ENCODE measurements around the gene MAPK8.

Gene MAPK8

GRCh38 chr10:48429309-48429708 is 122.8 kb downstream of the MAPK8 start:
- Histone ChIP-seq H3K4me3 (ENCODE audit: low read depth, low read length) (no peak overlapping the region), H3K4me2 (ENCODE audit: low read length) (no peak overlapping the region), H3K4me1 (no peaks in the 10 kb centered on the region), H3K79me2 (no peaks in the 10 kb centered on the region), H3K27ac (no peak overlapping the region), H3K9ac (no peak overlapping the region), H3K27me3 (ENCODE audit: control insufficient read depth, insufficient read depth, low read length) (no peaks in the 10 kb centered on the region), H3K36me3 (ENCODE audit: control insufficient read depth, insufficient read depth, low read length) (no peaks in the 10 kb centered on the region), H2AFZ (no peak overlapping the region), H3K9me3 (ENCODE audit: control insufficient read depth, low read length) (no peaks in the 10 kb centered on the region)
- no peak for TF ChIP-seq CTCF (IDR thresholded peaks at IDR 0.05)

GRCh38 chr10:48430402-48430993 is 124.0 kb downstream of the MAPK8 start:
- Histone ChIP-seq H3K27ac (no peak overlapping the region), H3K27me3 (ENCODE audit: control insufficient read depth, insufficient read depth, low read length) (no peaks in the 10 kb centered on the region), H3K9ac (no peak overlapping the region), H3K9me3 (ENCODE audit: control insufficient read depth, low read length) (no peaks in the 10 kb centered on the region), H3K4me3 (ENCODE audit: low read depth, low read length) (no peak overlapping the region), H2AFZ (no peak overlapping the region), H3K79me2 (no peaks in the 10 kb centered on the region), H3K4me2 (ENCODE audit: low read length) (no peak overlapping the region), H3K4me1 (no peaks in the 10 kb centered on the region), H3K36me3 (ENCODE audit: control insufficient read depth, insufficient read depth, low read length) (no peaks in the 10 kb centered on the region)
- no peak for TF ChIP-seq CTCF (IDR thresholded peaks at IDR 0.05)

- Histone ChIP-seq H2AFZ (no peak overlapping the region), H3K4me2 (ENCODE audit: low read length) (no peak overlapping the region), H3K27ac (no peak overlapping the region), H3K79me2 (no peaks in the 10 kb centered on the region), H3K4me3 (ENCODE audit: low read depth, low read length) (no peak overlapping the region), H3K27me3 (ENCODE audit: control insufficient read depth, insufficient read depth, low read length) (no peaks in the 10 kb centered on the region), H3K36me3 (ENCODE audit: control insufficient read depth, insufficient read depth, low read length) (no peaks in the 10 kb centered on the region), H3K9me3 (ENCODE audit: control insufficient read depth, low read length) (no peaks in the 10 kb centered on the region), H3K9ac (no peak overlapping the region), H3K4me1 (peaks cover 3% of the 10 kb centered on the region)
- no peak for TF ChIP-seq CTCF (IDR thresholded peaks at IDR 0.05)
Measured at GRCh38 chr10:48431871-48432270, 125.4 kb downstream of the MAPK8 start.

- no peaks in the 10 kb centered on the region for H3K27me3 ChIP-seq (ENCODE audit: control insufficient read depth, insufficient read depth, low read length)
- TF ChIP-seq CTCF (IDR thresholded peaks at IDR 0.05): no peak
- H3K36me3 ChIP-seq (ENCODE audit: control insufficient read depth, insufficient read depth, low read length): no peaks in the 10 kb centered on the region
- no peak overlapping the region for H2AFZ ChIP-seq
- no peak overlapping the region for H3K9ac ChIP-seq
- no peak overlapping the region for H3K4me2 ChIP-seq (ENCODE audit: low read length)
- H3K4me3 ChIP-seq (ENCODE audit: low read depth, low read length): no peak overlapping the region
- no peaks in the 10 kb centered on the region for H3K79me2 ChIP-seq
- peaks cover 25% of the 10 kb centered on the region for H3K4me1 ChIP-seq
- peak overlapping the region; percentile 3 for H3K27ac ChIP-seq
- no peaks in the 10 kb centered on the region for H3K9me3 ChIP-seq (ENCODE audit: control insufficient read depth, low read length)
Measured at GRCh38 chr10:48437546-48437945, 131.1 kb downstream of the MAPK8 start.

GRCh38 chr10:48439031-48439430 is 132.6 kb downstream of the MAPK8 start:
- peaks cover 25% of the 10 kb centered on the region for H3K4me1 ChIP-seq
- H3K9me3 ChIP-seq (ENCODE audit: control insufficient read depth, low read length): no peaks in the 10 kb centered on the region
- H3K79me2 ChIP-seq: no peaks in the 10 kb centered on the region
- H3K27ac ChIP-seq: peak overlapping the region; percentile 88
- H3K4me3 ChIP-seq (ENCODE audit: low read depth, low read length): no peak overlapping the region
- H3K36me3 ChIP-seq (ENCODE audit: control insufficient read depth, insufficient read depth, low read length): no peaks in the 10 kb centered on the region
- H3K9ac ChIP-seq: no peak overlapping the region
- H3K27me3 ChIP-seq (ENCODE audit: control insufficient read depth, insufficient read depth, low read length): no peaks in the 10 kb centered on the region
- no peak for TF ChIP-seq CTCF (IDR thresholded peaks at IDR 0.05)
- no peak overlapping the region for H3K4me2 ChIP-seq (ENCODE audit: low read length)
- H2AFZ ChIP-seq: peak overlapping the region; percentile 70

Measured in parathyroid adenoma (tissue), 2 donors.